GM12892 (cell line): Measurements from ENCODE around the gene ELAC2.

Source experiments
- POLR2A ChIP-seq: IDR thresholded peaks from 2 replicates; pipeline ENCODE4 v1.6.1; 2011; ENCODE audit warnings: low read depth, low read length, control low read depth
- POLR2AphosphoS5 ChIP-seq: IDR thresholded peaks from 2 replicates; pipeline ENCODE4 v1.6.1; 2011; ENCODE audit warnings: low read depth, low read length, control low read depth
- TAF1 ChIP-seq: IDR thresholded peaks from 2 replicates; pipeline ENCODE4 v1.6.1; 2011; ENCODE audit warnings: low read depth, mild to moderate bottlenecking, control low read depth, low read length, borderline replicate concordance

DNA sequence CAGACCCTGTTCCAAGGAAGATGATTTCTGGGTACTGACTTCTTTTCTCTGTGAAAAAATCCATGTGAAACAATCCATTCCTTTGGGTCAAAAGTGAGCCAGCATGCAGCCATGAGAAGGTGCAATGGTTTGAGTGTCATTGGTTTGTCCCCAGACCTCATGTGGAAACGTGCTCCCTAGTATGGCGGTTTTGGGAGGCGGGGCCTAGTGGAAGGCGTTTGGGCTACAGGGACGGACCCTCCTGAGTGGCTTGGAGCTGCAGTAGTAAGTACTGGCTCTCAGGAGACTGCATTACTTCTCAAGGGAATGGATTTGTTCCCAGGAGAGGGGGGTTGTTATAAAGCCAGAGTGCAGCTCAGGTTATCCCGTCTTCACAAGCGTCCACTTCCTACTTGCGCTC lies 19.4 kb downstream of the ELAC2 start:
- TF ChIP-seq POLR2AphosphoS5, result no peak
- no peak for TF ChIP-seq POLR2A
- TF ChIP-seq TAF1, result no peak
